Activated T-cell treated with anti-CD3 and anti-CD28 coated beads, Interleukin-2, amount 50 U/mL, for 72 hours (primary cell): ENCODE results near the gene HAT1. TPM values are rescaled to one million over a fixed set of nuclear protein-coding genes. Genes with fewer than 3 reads are reported as not detected.

Experiments
- ATAC-seq, 2 donors: fragments of 150-1000 bp; cut with Tn5 transposase; replicated peaks in 1 of 2; 2 replicates each; pipeline ENCODE4 v1.10.0; 2021; ENCODE audit warnings: moderate library complexity in 2 of 2, mild to moderate bottlenecking in 1 of 2
- DNase-seq, 2 donors: peaks; one replicate each; pipeline ENCODE4 v3.0.0; 2021 to 2022; ENCODE audit warnings: mixed read lengths in 1 of 2
- H3K27ac Mint-ChIP-seq: one replicate; pipeline ENCODE4 v1.8.0; 2022; ENCODE audit warnings: mild to moderate bottlenecking, moderate library complexity, mixed read lengths
- H3K27me3 Mint-ChIP-seq: one replicate; pipeline ENCODE4 v1.8.0; 2022; ENCODE audit warnings: low read depth, mixed read lengths
- H3K36me3 Mint-ChIP-seq, 2 donors: one replicate each; pipeline ENCODE4 v1.8.0; 2022; ENCODE audit warnings: mixed read lengths in 2 of 2, mild to moderate bottlenecking in 1 of 2; ENCODE audit not compliant: insufficient read depth in 2 of 2
- H3K4me1 Mint-ChIP-seq: one replicate; pipeline ENCODE4 v1.8.0; 2022; ENCODE audit warnings: low read depth, mixed read lengths
- H3K4me3 Mint-ChIP-seq, 2 donors: one replicate each; pipeline ENCODE4 v1.8.0; 2022; ENCODE audit warnings: mild to moderate bottlenecking in 2 of 2, mixed read lengths in 2 of 2, moderate library complexity in 2 of 2
- H3K9me3 Mint-ChIP-seq, 2 donors: one replicate each; pipeline ENCODE4 v1.8.0; 2022; ENCODE audit warnings: mixed read lengths in 2 of 2
- total RNA-seq, 2 donors: library from RNA; stranded (reverse); gene quantifications; one replicate each; pipeline ENCODE4 v1.2.3, GENCODE V29; 2022

The HAT1 gene
- total RNA-seq, 2 donors from 2014 or later: 46.9 to 52.5 TPM

GRCh38 chr2:171930385-171930784, 8.1 kb downstream of the HAT1 start:
- no peaks in the 10 kb centered on the region for H3K9me3 Mint-ChIP-seq
- H3K27me3 Mint-ChIP-seq: no peaks in the 10 kb centered on the region
- no peak overlapping the region for H3K4me3 Mint-ChIP-seq
- peaks cover 51% of the 10 kb centered on the region for H3K4me1 Mint-ChIP-seq
- ATAC-seq (no peak), DNase-seq (no peak)
- H3K27ac Mint-ChIP-seq: peak overlapping the region; percentile 29
- H3K36me3 Mint-ChIP-seq: peaks cover 5 to 27% of the 10 kb centered on the region in 2 donors

GRCh38 chr2:171939058-171939742, 16.9 kb downstream of the HAT1 start:
- Mint-ChIP-seq H3K27ac (no peak overlapping the region), H3K4me1 (peaks cover 25% of the 10 kb centered on the region), H3K36me3 (peaks cover 3 to 10% of the 10 kb centered on the region in 2 donors), H3K9me3 (no peaks in the 10 kb centered on the region), H3K4me3 (no peak overlapping the region), H3K27me3 (no peaks in the 10 kb centered on the region)
- ATAC-seq (no peak), DNase-seq (no peak)

- Mint-ChIP-seq H3K27ac (no peak overlapping the region), H3K4me3 (no peak overlapping the region), H3K36me3 (peaks cover 2 to 9% of the 10 kb centered on the region in 2 donors), H3K4me1 (peaks cover 23% of the 10 kb centered on the region), H3K9me3 (no peaks in the 10 kb centered on the region), H3K27me3 (no peaks in the 10 kb centered on the region)
- no peak for DNase-seq
- ATAC-seq: no peak
These were observed 17.4 kb downstream of the HAT1 start for GRCh38 chr2:171939743-171940071.

DNA sequence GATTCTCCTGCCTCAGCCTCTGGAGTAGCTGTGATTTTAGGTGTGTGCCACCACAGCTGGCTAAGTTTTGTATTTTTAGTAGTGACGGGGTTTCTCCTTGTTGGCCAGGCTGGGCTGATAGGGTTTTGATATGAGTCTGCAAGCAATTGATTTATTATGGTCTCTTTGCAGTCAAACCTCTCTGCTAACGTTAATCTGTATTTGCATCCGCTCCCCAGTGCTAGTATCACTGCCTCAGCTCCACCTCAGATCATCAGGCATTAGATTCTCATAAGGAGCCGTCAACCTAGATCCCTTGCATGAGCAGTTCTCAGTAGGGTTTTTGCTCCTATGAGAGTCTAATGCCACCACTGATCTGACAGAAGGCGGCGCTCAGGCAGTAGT, 19.0 kb downstream of the HAT1 start:
- ATAC-seq (no peak), DNase-seq (no peak)
- no peaks in the 10 kb centered on the region for H3K27me3 Mint-ChIP-seq
- H3K9me3 Mint-ChIP-seq: no peaks in the 10 kb centered on the region
- no peak overlapping the region for H3K27ac Mint-ChIP-seq
- peaks cover 14% of the 10 kb centered on the region for H3K4me1 Mint-ChIP-seq
- H3K4me3 Mint-ChIP-seq: no peak overlapping the region
- H3K36me3 Mint-ChIP-seq: peaks cover 2 to 3% of the 10 kb centered on the region in 2 donors

- no peak overlapping the region for H3K27ac Mint-ChIP-seq
- ATAC-seq: no peak
- H3K4me1 Mint-ChIP-seq: peaks cover 13% of the 10 kb centered on the region
- peaks cover 0 to 3% of the 10 kb centered on the region in 2 donors for H3K36me3 Mint-ChIP-seq
- H3K9me3 Mint-ChIP-seq: no peaks in the 10 kb centered on the region
- H3K27me3 Mint-ChIP-seq: no peaks in the 10 kb centered on the region
- no peak overlapping the region for H3K4me3 Mint-ChIP-seq
- DNase-seq: no peak
These were observed 21.6 kb downstream of the HAT1 start for GRCh38 chr2:171943869-171944268.

DNA sequence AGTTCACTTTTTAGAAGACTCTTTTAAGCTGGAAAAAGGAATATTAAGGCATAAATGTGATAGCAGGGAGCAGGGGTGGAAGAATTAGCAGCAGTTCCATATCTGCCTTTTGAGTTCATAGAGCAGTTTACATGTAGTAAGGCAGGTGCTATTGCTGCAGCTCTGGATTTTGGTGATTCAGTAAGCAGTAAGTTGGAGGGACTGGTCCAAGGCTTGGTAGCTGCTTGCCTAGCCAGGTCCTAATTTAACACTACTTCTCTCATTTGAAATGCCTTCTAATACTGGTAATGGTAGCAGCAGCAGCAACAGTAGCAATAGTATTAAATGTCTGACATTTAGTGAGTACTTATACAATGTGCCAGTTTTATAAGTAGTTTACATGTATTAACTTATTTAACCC, 30.0 kb downstream of the HAT1 start:
- ATAC-seq (no peak), DNase-seq (no peak)
- Mint-ChIP-seq H3K27me3 (no peaks in the 10 kb centered on the region), H3K36me3 (peaks cover 5 to 10% of the 10 kb centered on the region in 2 donors), H3K9me3 (no peaks in the 10 kb centered on the region), H3K27ac (no peak overlapping the region), H3K4me1 (peaks cover 14% of the 10 kb centered on the region), H3K4me3 (no peak overlapping the region)

GRCh38 chr2:171952748-171953147, 30.5 kb downstream of the HAT1 start:
- H3K27ac Mint-ChIP-seq: no peak overlapping the region
- H3K36me3 Mint-ChIP-seq: peaks cover 5 to 10% of the 10 kb centered on the region in 2 donors
- peaks cover 14% of the 10 kb centered on the region for H3K4me1 Mint-ChIP-seq
- ATAC-seq: no peak
- H3K27me3 Mint-ChIP-seq: no peaks in the 10 kb centered on the region
- no peak overlapping the region for H3K4me3 Mint-ChIP-seq
- DNase-seq: no peak
- H3K9me3 Mint-ChIP-seq: no peaks in the 10 kb centered on the region

GRCh38 chr2:171956135-171956825, 34.0 kb downstream of the HAT1 start:
- Mint-ChIP-seq H3K4me1 (peaks cover 14% of the 10 kb centered on the region), H3K9me3 (no peaks in the 10 kb centered on the region), H3K36me3 (peaks cover 5 to 13% of the 10 kb centered on the region in 2 donors), H3K27ac (no peak overlapping the region), H3K4me3 (no peak overlapping the region), H3K27me3 (no peaks in the 10 kb centered on the region)
- no peak for DNase-seq
- ATAC-seq: no peak

- no peak overlapping the region for H3K27ac Mint-ChIP-seq
These were observed 34.8 kb downstream of the HAT1 start for GRCh38 chr2:171957061-171957460.

DNA sequence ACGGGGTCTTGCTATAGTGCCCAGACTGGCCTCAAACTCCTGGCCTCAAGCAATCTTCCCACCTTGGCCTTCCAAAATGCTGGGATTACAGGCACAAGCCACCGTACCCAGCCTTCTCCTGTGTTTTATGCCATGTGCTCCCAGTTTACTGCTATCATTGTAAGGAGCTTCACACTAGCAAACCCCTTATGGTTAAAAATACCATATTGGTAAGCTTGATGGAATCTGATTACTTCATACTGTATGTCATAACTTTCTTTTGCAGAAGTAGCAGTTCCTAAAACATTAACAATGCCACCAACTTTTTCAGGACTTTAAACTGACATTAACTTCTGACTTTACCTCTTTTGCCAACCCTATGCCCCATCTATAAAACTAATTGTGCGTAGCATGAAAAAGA, 36.2 kb downstream of the HAT1 start:
- H3K4me3 Mint-ChIP-seq: no peak overlapping the region
- no peak for DNase-seq
- peaks cover 5 to 13% of the 10 kb centered on the region in 2 donors for H3K36me3 Mint-ChIP-seq

More at GRCh38 chr2:171957061-171957460, 34.8 kb downstream of the HAT1 start:
- DNase-seq: no peak
- Mint-ChIP-seq H3K4me3 (no peak overlapping the region), H3K36me3 (peaks cover 5 to 13% of the 10 kb centered on the region in 2 donors), H3K4me1 (peaks cover 14% of the 10 kb centered on the region), H3K27me3 (no peaks in the 10 kb centered on the region), H3K9me3 (no peaks in the 10 kb centered on the region)
- ATAC-seq: no peak

DNA sequence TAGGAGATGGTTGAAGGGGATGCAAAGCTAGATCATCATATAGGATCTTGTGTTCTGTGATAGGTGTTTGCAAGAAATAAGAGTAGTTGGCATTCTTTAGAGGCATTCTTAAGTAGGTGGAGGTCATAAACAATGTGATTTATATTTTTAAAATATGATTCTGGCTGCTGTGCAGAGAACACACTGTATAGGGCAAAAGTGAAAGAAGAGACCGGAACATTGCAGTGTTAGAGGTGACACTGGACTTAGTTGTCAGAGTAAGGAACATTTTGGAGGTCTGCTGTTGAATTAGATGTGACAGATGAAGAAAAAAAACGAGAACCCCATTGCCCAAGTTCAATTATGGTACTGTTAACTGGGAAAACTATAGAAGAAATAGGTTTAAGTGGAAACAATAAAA, 37.7 kb downstream of the HAT1 start:
- H3K4me3 Mint-ChIP-seq: no peak overlapping the region
- no peak for ATAC-seq
- no peak overlapping the region for H3K27ac Mint-ChIP-seq
- DNase-seq: no peak
- peaks cover 2 to 7% of the 10 kb centered on the region in 2 donors for H3K36me3 Mint-ChIP-seq
- H3K9me3 Mint-ChIP-seq: no peaks in the 10 kb centered on the region
- peaks cover 13% of the 10 kb centered on the region for H3K4me1 Mint-ChIP-seq
- H3K27me3 Mint-ChIP-seq: no peaks in the 10 kb centered on the region

More for the DNA sequence above, 36.2 kb downstream of the HAT1 start:
- Mint-ChIP-seq H3K27me3 (no peaks in the 10 kb centered on the region), H3K4me1 (peaks cover 19% of the 10 kb centered on the region), H3K27ac (no peak overlapping the region), H3K9me3 (no peaks in the 10 kb centered on the region)
- no peak for ATAC-seq

DNA sequence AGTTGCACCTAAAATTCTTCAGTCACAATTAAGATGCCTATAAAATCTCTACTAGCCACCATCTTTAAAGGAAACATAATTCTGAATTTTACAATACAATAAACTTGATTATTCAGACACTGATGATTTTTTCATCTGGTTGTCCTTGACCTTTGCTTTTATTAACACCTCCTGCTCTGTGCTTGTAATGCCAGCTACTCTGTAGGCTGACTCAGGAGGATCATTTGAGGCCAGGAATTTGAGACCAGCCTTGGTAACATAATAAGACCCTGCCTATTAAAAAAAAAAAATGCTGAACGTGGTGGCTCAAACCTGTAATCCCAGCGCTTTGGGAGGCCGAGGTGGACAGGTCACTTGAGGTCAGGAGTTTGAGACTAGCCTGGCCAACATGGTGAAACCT, 38.3 kb downstream of the HAT1 start:
- no peak overlapping the region for H3K27ac Mint-ChIP-seq
- no peak for ATAC-seq

GRCh38 chr2:171963198-171963597, 40.9 kb downstream of the HAT1 start:
- Mint-ChIP-seq H3K4me3 (peak overlapping the region in 1 of 2 donors; percentile 39), H3K4me1 (peaks cover 14% of the 10 kb centered on the region), H3K27me3 (no peaks in the 10 kb centered on the region), H3K9me3 (no peaks in the 10 kb centered on the region), H3K36me3 (peaks cover 2 to 17% of the 10 kb centered on the region in 2 donors), H3K27ac (no peak overlapping the region)
- ATAC-seq (no peak), DNase-seq (no peak)

More for the DNA sequence above, 38.3 kb downstream of the HAT1 start:
- no peaks in the 10 kb centered on the region for H3K27me3 Mint-ChIP-seq
- DNase-seq: no peak
- H3K4me3 Mint-ChIP-seq: no peak overlapping the region
- peaks cover 0 to 5% of the 10 kb centered on the region in 2 donors for H3K36me3 Mint-ChIP-seq
- H3K9me3 Mint-ChIP-seq: no peaks in the 10 kb centered on the region
- H3K4me1 Mint-ChIP-seq: peaks cover 14% of the 10 kb centered on the region
